Measurements from ENCODE around the gene KLF12.

DNA sequence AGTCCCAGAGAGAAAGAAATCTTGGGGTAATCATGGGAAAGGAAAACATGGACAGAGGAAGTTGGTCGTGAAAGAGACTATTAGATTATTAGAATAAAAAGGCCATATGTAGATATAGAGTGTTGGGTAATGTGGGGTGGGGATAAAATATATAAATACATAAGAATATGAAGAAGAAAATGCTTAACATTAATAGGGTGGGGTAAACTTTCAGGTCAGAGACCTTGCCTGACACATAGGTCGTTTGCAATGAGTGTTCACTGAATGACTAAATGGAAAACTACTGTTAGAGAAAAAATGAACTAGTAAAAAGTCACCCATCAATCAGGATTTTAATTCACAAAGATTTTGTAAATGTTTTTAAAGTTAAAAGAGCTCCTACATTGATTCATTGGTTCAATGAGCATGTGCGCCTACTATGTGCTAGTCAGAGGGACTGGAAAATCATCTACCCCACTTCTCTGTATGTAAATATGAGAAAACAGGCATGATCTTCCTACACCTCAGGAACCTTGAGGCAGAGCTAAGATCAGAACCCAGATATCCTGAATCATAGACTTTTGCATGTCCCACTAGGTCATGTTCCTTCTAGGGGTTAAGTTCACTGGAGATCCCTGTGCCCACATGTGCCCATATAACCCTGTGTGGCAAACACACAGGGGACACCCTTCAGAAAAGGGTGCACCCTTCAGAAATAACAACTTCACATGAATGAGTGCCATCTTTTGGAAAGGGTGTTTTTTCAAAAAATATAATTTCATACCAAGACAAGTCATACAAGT is 24.6 kb upstream of the KLF12 start:
- TF ChIP-seq, protein P1, sequence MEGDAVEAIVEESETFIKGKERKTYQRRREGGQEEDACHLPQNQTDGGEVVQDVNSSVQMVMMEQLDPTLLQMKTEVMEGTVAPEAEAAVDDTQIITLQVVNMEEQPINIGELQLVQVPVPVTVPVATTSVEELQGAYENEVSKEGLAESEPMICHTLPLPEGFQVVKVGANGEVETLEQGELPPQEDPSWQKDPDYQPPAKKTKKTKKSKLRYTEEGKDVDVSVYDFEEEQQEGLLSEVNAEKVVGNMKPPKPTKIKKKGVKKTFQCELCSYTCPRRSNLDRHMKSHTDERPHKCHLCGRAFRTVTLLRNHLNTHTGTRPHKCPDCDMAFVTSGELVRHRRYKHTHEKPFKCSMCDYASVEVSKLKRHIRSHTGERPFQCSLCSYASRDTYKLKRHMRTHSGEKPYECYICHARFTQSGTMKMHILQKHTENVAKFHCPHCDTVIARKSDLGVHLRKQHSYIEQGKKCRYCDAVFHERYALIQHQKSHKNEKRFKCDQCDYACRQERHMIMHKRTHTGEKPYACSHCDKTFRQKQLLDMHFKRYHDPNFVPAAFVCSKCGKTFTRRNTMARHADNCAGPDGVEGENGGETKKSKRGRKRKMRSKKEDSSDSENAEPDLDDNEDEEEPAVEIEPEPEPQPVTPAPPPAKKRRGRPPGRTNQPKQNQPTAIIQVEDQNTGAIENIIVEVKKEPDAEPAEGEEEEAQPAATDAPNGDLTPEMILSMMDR (IDR thresholded peaks at IDR 0.05): no peak
- no peak for TF ChIP-seq POLR2A (IDR thresholded peaks at IDR 0.05)
